Loucy (cell line): ENCODE data around the gene CTIF.

Experiments used
- EZH2phosphoT487 ChIP-seq: fragments of 200-600 bp; IDR thresholded peaks from 2 replicates; pipeline ENCODE4 v1.6.1; 2018; ENCODE audit warnings: antibody characterized with exemption, mild to moderate bottlenecking, moderate library complexity, borderline replicate concordance
- TF ChIP-seq, protein P1 (sequence below): fragments of 200-600 bp; sonication (generic); conservative IDR thresholded peaks from 2 replicates; pipeline ENCODE4 v1.5.1; 2014; ENCODE audit warnings: mild to moderate bottlenecking, antibody characterized with exemption, low read length

DNA sequence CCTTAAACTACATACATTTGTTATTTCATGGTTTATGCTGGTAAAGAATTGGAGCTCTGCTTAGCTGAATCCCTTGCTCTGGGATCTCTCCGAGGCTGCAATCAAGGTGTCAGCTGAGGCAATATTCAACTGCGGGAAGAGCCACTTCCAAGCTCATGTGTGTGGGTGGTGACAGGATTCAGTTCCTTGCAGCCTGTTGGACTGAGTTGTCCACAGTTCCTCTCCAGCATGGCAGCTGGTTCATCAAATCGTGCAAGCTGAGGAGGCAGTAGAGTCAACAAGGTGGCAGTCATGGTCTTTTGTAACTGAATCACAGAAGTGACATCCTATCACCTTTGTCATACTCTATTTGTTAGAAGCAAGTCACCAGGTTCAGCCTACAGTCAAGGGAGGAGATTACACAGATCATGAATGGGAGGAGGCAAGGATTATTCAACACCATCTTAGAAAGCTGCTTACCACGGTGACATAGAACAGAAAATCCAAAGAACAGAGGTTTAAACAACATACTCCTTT lies 56.9 kb downstream of the CTIF start:
- TF ChIP-seq, protein P1, sequence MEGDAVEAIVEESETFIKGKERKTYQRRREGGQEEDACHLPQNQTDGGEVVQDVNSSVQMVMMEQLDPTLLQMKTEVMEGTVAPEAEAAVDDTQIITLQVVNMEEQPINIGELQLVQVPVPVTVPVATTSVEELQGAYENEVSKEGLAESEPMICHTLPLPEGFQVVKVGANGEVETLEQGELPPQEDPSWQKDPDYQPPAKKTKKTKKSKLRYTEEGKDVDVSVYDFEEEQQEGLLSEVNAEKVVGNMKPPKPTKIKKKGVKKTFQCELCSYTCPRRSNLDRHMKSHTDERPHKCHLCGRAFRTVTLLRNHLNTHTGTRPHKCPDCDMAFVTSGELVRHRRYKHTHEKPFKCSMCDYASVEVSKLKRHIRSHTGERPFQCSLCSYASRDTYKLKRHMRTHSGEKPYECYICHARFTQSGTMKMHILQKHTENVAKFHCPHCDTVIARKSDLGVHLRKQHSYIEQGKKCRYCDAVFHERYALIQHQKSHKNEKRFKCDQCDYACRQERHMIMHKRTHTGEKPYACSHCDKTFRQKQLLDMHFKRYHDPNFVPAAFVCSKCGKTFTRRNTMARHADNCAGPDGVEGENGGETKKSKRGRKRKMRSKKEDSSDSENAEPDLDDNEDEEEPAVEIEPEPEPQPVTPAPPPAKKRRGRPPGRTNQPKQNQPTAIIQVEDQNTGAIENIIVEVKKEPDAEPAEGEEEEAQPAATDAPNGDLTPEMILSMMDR, result no peak
- no peak for TF ChIP-seq EZH2phosphoT487
